K562 (cell line): ENCODE measurements around the gene RPS8. TPM values are rescaled to one million over a fixed set of nuclear protein-coding genes. Genes with fewer than 3 reads are reported as not detected.

Source experiments
- ATF4 ChIP-seq: fragments of 450-650 bp; formaldehyde crosslinking; IDR thresholded peaks from 2 replicates; pipeline ENCODE4 v1.4.0; 2022; ENCODE audit warnings: mild to moderate bottlenecking, moderate library complexity
- CUX1 ChIP-seq: fragments of 200-800 bp; sonication (Bioruptor generic); IDR thresholded peaks from 2 replicates; pipeline ENCODE4 v1.6.1; 2016; ENCODE audit warnings: missing genetic modification characterization, missing compliant biosample characterization
- FUS ChIP-seq: fragments of 200-400 bp; formaldehyde crosslinking; optimal IDR thresholded peaks from 2 replicates; pipeline ENCODE3; 2017; ENCODE audit warnings: low read depth, low read length
- HDAC6 ChIP-seq: IDR thresholded peaks from 2 replicates; pipeline ENCODE4 v1.6.1; 2012; ENCODE audit warnings: low read depth, mild to moderate bottlenecking, control low read depth, inconsistent platforms, low read length, moderate library complexity
- KAT8 ChIP-seq: fragments of 450-650 bp; IDR thresholded peaks from 2 replicates; pipeline ENCODE4 v1.6.1; 2016; ENCODE audit warnings: low read depth, mild to moderate bottlenecking
- L3MBTL2 ChIP-seq: fragments of 450-650 bp; IDR thresholded peaks from 2 replicates; pipeline ENCODE4 v1.6.1; 2016; ENCODE audit warnings: mild to moderate bottlenecking, moderate library complexity
- MEF2D ChIP-seq: conservative IDR thresholded peaks from 2 replicates; pipeline ENCODE4 v1.6.1; 2016; ENCODE audit warnings: low read depth, missing genetic modification characterization, missing compliant biosample characterization
- NCOA4 ChIP-seq: fragments of 450-650 bp; IDR thresholded peaks from 2 replicates; pipeline ENCODE4 v1.6.1; 2018; ENCODE audit warnings: mild to moderate bottlenecking; ENCODE audit not compliant: partially characterized antibody
- NR1H2 ChIP-seq: sonication (generic); formaldehyde crosslinking; IDR thresholded peaks from 2 replicates; pipeline ENCODE4 v1.4.0; 2020; ENCODE audit warnings: mild to moderate bottlenecking, missing genetic modification reagents
- THRAP3 ChIP-seq: fragments of 450-650 bp; IDR thresholded peaks from 2 replicates; pipeline ENCODE4 v1.6.1; 2016; ENCODE audit warnings: mild to moderate bottlenecking, inconsistent platforms, borderline replicate concordance
- TRIM28 ChIP-seq: fragments of 450-650 bp; IDR thresholded peaks from 2 replicates; pipeline ENCODE4 v1.6.1; 2017
- UBTF ChIP-seq, 2 experiments: IDR thresholded peaks; 2 replicates each; pipeline ENCODE4 v1.6.1; 2012; ENCODE audit warnings: improper control_type of control experiment in 2 of 2, low read depth in 2 of 2, low read length in 2 of 2, borderline replicate concordance in 1 of 2
- ZC3H8 ChIP-seq: fragments of 450-650 bp; IDR thresholded peaks from 2 replicates; pipeline ENCODE4 v1.6.1; 2017
- ZNF24 ChIP-seq: fragments of 450-650 bp; IDR thresholded peaks from 2 replicates; pipeline ENCODE4 v1.6.1; 2016
- polyA plus RNA-seq, 8 experiments: library from polyadenylated mRNA; depleted of rRNA in 4 of 8; stranded (reverse) in 5 of 8; unstranded in 3 of 8; fragments of >200 nt; fragmentation: Nextera tagmentation in 2 of 8; fragmentation: Illumina TruSeq in 1 of 8; extraction: Ambion mirVana in 2 of 8; extraction: Trizol in 1 of 8; gene quantifications; 2 replicates each; pipeline versions ENCODE4 v1.2.1 to v1.2.3, GENCODE V29; 2011 to 2014; ENCODE audit warnings: inconsistent platforms in 1 of 8, missing spikeins in 1 of 8
- total RNA-seq, 7 experiments: library from RNA; depleted of rRNA in 6 of 7; stranded (reverse); fragments of >200 nt in 6 of 7; fragmentation: Illumina TruSeq in 2 of 7; extraction: Trizol in 2 of 7; gene quantifications; 2 replicates each; pipeline versions ENCODE4 v1.2.1 to v1.2.3, GENCODE V29; 2011 to 2021; ENCODE audit warnings: low replicate concordance in 1 of 7
- TF ChIP-seq, protein P1 (sequence below): fragments of 250-450 bp; sonication (Bioruptor Pico); IDR thresholded peaks from 2 replicates; pipeline ENCODE4 v1.4.0; 2020; ENCODE audit warnings: borderline replicate concordance
- TF ChIP-seq, protein P2 (sequence below): sonication (generic); formaldehyde crosslinking; IDR thresholded peaks from 2 replicates; pipeline ENCODE4 v1.4.0; 2020; ENCODE audit warnings: mild to moderate bottlenecking, missing genetic modification reagents

RPS8 gene
- total and polyA plus RNA-seq, 9 of the 15 experiments (the other 6 are each of a cell fraction or from before 2014, with no cell fraction given), result 2,431 to 4,168 (median 3,109) TPM

DNA sequence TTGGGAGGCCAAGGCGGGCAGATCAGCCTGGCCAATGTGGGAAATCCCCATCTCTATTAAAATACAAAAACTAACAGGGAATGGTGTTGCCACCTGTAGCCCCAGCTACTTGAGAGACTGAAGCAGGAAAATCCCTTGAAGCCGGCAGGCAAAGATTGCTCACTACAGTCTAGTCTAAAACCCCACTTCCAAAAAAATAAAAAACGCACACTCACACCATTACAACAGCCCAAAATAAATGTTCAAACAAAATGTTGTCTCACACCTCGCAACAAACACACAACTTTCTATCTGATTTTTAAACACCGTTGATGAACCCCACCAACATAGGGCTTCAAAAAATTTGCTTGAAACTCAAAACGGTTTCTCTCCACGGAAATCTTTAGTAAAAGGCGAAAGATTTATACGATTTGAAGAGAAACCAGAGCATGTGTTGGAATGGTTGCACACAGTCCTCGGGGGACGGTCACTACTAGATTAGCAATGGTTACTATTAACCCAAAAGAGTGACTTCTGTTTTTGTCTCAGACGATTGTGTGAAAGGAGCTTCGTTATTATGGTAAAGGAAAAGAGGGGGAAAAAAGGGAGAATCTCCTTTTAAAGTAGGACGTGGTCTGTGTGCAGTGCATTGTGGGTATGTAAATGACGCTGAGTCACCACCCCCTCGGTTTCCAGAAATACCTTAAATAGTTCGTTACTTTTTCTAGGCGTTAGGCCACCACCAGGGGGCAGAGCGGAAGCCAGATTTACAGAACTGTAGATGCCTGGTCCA is 44.4 kb upstream of the RPS8 start, which contains the start of gene RNU5D-1 (continued):
- no peak; the same call in 1 of the 2 replicates for TF ChIP-seq NR1H2 (CRISPR knock-in tag)
- TF ChIP-seq UBTF (IDR thresholded peaks at IDR 0.05; ENCODE audit: borderline replicate concordance in 1 of 2, low read depth in 2 of 2, low read length in 2 of 2), result no peak
- TF ChIP-seq HDAC6, result peak; percentile 95; the same call in 1 of the 2 replicates
- peak; percentile 97 for TF ChIP-seq NCOA4
- TF ChIP-seq L3MBTL2, result peak; percentile 100
- peak; percentile 99 for TF ChIP-seq FUS
- peak; percentile 95 for TF ChIP-seq ATF4 (CRISPR knock-in tag)
- no peak; the same call in 1 of the 2 replicates for TF ChIP-seq TRIM28
- peak; percentile 100 for TF ChIP-seq ZC3H8
- TF ChIP-seq MEF2D (tag), result peak; percentile 92
- TF ChIP-seq THRAP3, result peak; percentile 99
- TF ChIP-seq, protein P1, sequence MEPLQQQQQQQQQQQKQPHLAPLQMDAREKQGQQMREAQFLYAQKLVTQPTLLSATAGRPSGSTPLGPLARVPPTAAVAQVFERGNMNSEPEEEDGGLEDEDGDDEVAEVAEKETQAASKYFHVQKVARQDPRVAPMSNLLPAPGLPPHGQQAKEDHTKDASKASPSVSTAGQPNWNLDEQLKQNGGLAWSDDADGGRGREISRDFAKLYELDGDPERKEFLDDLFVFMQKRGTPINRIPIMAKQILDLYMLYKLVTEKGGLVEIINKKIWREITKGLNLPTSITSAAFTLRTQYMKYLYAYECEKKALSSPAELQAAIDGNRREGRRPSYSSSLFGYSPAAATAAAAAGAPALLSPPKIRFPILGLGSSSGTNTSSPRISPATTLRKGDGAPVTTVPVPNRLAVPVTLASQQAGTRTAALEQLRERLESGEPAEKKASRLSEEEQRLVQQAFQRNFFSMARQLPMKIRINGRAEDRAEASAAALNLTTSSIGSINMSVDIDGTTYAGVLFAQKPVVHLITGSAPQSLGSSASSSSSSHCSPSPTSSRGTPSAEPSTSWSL, result no peak
- no peak for TF ChIP-seq KAT8
- TF ChIP-seq, protein P2, sequence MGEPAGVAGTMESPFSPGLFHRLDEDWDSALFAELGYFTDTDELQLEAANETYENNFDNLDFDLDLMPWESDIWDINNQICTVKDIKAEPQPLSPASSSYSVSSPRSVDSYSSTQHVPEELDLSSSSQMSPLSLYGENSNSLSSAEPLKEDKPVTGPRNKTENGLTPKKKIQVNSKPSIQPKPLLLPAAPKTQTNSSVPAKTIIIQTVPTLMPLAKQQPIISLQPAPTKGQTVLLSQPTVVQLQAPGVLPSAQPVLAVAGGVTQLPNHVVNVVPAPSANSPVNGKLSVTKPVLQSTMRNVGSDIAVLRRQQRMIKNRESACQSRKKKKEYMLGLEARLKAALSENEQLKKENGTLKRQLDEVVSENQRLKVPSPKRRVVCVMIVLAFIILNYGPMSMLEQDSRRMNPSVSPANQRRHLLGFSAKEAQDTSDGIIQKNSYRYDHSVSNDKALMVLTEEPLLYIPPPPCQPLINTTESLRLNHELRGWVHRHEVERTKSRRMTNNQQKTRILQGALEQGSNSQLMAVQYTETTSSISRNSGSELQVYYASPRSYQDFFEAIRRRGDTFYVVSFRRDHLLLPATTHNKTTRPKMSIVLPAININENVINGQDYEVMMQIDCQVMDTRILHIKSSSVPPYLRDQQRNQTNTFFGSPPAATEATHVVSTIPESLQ (CRISPR knock-in tag), result no peak
- peak; percentile 45; the same call in 1 of the 2 replicates for TF ChIP-seq CUX1 (CRISPR knock-in tag)
- peak; percentile 64 for TF ChIP-seq ZNF24
